PFSK-1 (cell line): ENCODE data around the gene ZNF653.

Source experiments
- FOXP2 ChIP-seq: optimal IDR thresholded peaks from 2 replicates; pipeline ENCODE3; 2011; ENCODE audit warnings: borderline replicate concordance, control low read depth, inconsistent platforms; ENCODE audit not compliant: insufficient read depth; ENCODE audit errors: extremely low read length, extremely low read depth
- POLR2AphosphoS5 ChIP-seq: IDR thresholded peaks from 2 replicates; pipeline ENCODE4 v1.6.1; 2012; ENCODE audit warnings: low read depth, mild to moderate bottlenecking, control low read depth, low read length, moderate library complexity
- SIN3A ChIP-seq: IDR thresholded peaks from 2 replicates; pipeline ENCODE4 v1.6.1; 2012; ENCODE audit warnings: mild to moderate bottlenecking, low read length, moderate library complexity, borderline replicate concordance; ENCODE audit not compliant: insufficient read depth
- TAF1 ChIP-seq: IDR thresholded peaks from 2 replicates; pipeline ENCODE4 v1.6.1; 2012; ENCODE audit warnings: low read length, control low read depth, borderline replicate concordance; ENCODE audit not compliant: insufficient read depth
- TF ChIP-seq, protein P1 (sequence below), 2 experiments: IDR thresholded peaks; 2 replicates each; pipeline versions ENCODE4 v1.6.1 to v1.8.0; 2011 to 2012; ENCODE audit warnings: low read depth in 2 of 2, low read length in 2 of 2, control low read depth in 1 of 2, inconsistent platforms in 1 of 2, mild to moderate bottlenecking in 1 of 2, moderate library complexity in 1 of 2; ENCODE audit not compliant: insufficient read depth in 1 of 2

DNA sequence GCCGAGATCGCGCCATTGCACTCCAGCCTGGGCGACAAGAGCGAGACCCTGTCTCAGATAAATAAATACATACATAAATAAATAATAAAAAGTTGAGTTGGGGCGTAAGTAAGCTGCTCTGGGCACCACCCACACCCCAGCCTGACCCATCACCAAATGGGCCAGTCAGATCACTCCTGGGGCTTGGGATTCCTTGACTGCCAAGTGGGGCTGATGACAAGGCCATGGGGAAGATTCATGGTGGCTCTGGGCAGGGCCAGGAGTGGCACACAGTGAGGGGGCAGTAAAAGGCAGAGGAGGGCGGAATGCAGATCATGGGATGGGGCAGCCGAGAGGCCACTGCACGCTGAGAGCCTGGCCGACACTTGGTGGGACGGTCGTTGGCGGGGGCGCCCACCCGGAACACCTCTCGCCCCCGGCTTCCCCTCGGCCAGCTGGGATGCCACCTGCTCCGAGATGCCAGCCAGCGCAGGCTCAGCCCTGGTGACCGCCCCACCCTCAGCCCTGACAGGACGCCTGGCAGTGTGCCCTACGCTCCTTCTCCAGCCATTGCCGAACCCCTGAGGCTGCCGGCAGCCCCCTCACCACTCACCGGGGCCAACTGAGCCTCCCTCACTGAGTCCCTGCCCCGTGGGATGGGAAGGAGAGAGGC, 10.9 kb downstream of the ZNF653 start:
- no peak for TF ChIP-seq TAF1
- TF ChIP-seq POLR2AphosphoS5 = no peak
- no peak for TF ChIP-seq FOXP2
- TF ChIP-seq, protein P1, sequence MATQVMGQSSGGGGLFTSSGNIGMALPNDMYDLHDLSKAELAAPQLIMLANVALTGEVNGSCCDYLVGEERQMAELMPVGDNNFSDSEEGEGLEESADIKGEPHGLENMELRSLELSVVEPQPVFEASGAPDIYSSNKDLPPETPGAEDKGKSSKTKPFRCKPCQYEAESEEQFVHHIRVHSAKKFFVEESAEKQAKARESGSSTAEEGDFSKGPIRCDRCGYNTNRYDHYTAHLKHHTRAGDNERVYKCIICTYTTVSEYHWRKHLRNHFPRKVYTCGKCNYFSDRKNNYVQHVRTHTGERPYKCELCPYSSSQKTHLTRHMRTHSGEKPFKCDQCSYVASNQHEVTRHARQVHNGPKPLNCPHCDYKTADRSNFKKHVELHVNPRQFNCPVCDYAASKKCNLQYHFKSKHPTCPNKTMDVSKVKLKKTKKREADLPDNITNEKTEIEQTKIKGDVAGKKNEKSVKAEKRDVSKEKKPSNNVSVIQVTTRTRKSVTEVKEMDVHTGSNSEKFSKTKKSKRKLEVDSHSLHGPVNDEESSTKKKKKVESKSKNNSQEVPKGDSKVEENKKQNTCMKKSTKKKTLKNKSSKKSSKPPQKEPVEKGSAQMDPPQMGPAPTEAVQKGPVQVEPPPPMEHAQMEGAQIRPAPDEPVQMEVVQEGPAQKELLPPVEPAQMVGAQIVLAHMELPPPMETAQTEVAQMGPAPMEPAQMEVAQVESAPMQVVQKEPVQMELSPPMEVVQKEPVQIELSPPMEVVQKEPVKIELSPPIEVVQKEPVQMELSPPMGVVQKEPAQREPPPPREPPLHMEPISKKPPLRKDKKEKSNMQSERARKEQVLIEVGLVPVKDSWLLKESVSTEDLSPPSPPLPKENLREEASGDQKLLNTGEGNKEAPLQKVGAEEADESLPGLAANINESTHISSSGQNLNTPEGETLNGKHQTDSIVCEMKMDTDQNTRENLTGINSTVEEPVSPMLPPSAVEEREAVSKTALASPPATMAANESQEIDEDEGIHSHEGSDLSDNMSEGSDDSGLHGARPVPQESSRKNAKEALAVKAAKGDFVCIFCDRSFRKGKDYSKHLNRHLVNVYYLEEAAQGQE (IDR thresholded peaks at IDR 0.05; ENCODE audit: insufficient read depth in 1 of 2, low read depth in 2 of 2, low read length in 2 of 2) = no peak
- TF ChIP-seq SIN3A = no peak
